Left cardiac atrium (tissue), 4 donors: Measurements from ENCODE around the gene OSBP. TPM values are rescaled to one million over a fixed set of nuclear protein-coding genes. Genes with fewer than 3 reads are reported as not detected.

Experiments used
- ATAC-seq, 2 donors: fragments of 200-7000 bp; cut with Tn5 transposase; one replicate each; pipeline ENCODE4 v1.9.1; 2020; ENCODE audit warnings: mild to moderate bottlenecking in 2 of 2, moderate library complexity in 2 of 2
- DNase-seq: peaks from one replicate; pipeline ENCODE4 v3.0.0-alpha.2; 2020
- intact Hi-C, 2 donors: fragments of 100-400 bp; cut with DNase I; formaldehyde crosslinking; loops; one replicate each; pipeline versions ENCODE4 v1.14.1 to v1.15.1; 2022 to 2023
- microRNA-seq, 2 donors: library from miRNA; unstranded; fragments of <30 nt; microRNA quantifications; one replicate each; pipeline ENCODE4 v1.2.0, GENCODE V29; 2020
- total RNA-seq, 2 donors: library from RNA; stranded (reverse); fragmentation: NEBNext Ultra II Directional; extraction: Animal tissue kit (Norgen Biotek cat#: 25700); gene quantifications; one replicate each; pipeline ENCODE4 v1.2.1, GENCODE V29; 2021
- donor health status: DM: no; HTN: yes; CAD: no.
- donor health status: DM: no; HTN: yes; CAD: no; lungs with severe emphysema.
- donor health status: DM: yes; HTN: yes; CAD: no.
- donor health status: Dilated cardiomyopathy.

The OSBP gene
- total RNA-seq, 2 donors from 2014 or later: 31.7 to 37.8 TPM

DNA sequence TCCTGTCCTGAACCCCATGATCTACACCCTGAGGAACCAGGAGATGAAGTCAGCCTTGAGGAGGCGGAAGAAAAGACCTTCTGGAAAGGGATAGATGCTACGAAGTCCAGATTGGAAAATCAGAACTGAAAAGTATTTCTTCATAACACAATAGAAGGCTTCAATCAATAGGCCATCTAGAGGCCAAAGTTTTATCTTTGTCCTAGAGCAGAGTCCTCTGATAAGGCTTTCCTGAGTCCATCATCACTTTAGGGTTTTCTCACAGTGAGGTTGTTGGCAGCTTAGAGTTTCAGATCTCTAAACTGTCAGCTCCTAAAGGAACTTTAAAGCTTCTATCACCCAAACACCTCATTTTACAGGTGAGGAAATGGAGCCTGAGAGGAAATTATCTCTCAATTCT is 83.0 kb downstream of the OSBP start:
- no peak for ATAC-seq
- DNase-seq: no peak
- intact Hi-C loops: no loop called here

DNA sequence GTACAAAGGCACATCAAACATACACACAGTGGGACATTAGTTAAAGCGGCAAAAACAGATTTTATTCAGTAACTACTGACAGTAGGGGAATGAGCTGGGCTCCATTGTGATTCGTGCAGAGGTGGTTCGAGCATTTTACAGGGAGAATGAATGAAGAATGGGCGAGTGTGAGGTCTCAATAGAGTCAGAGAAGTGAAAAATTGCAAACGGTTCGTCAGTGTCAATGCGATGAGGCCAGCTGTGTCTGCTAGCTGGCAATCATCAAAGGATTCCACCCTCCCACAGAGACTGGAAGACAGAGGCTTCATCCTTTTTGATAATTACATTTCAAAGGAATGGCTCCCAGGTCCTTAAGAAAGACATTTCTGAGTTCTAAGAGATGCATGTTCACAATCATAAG is 86.9 kb downstream of the OSBP start:
- intact Hi-C loops: no loop called here
- ATAC-seq: no peak
- no peak for DNase-seq

Small RNA genes within 50 kb of the gene (microRNA-seq; reads per million reads assigned to microRNA genes)
- gene MIR3162: 0 to 0.27 reads per million in 2 donors

Other genes starting within 250 kb of the OSBP start
- not detected for gene OR5A2, start 189.4 kb downstream of the OSBP start, total RNA-seq
- not detected for gene OR5A1, start 179.3 kb downstream of the OSBP start, total RNA-seq
- gene OR4D6, start 158.8 kb downstream of the OSBP start, total RNA-seq: not detected
- not detected for gene OR4D10, start 142.5 kb downstream of the OSBP start, total RNA-seq
- not detected for gene OR4D11, start 112.2 kb downstream of the OSBP start, total RNA-seq
- not detected for gene OR4D9, start 104.2 kb downstream of the OSBP start, total RNA-seq
- 10 to 100 TPM; 21.6 to 28.2 TPM for gene PATL1, start 53.3 kb upstream of the OSBP start, total RNA-seq
- gene OR10V1, start 98.1 kb upstream of the OSBP start, total RNA-seq: not detected
- gene STX3, start 139.6 kb upstream of the OSBP start, total RNA-seq: 10 to 100 TPM; 10.6 to 14.1 TPM
- gene MRPL16, start 195.0 kb upstream of the OSBP start, total RNA-seq: 10 to 100 TPM; 61.2 to 70.4 TPM
- gene CBLIF, start 229.7 kb upstream of the OSBP start, total RNA-seq: not detected